WTC11 (cell line): ENCODE results near the gene VEZF1. TPM values are rescaled to one million over a fixed set of nuclear protein-coding genes. Genes with fewer than 3 reads are reported as not detected.
A peak's percentile ranks its signal among the peaks of the same experiment; 100 is the strongest.

Source experiments
- ATAC-seq: fragments of 200-7000 bp; cut with Tn5 transposase; 2 replicates; pipeline ENCODE4 v1.10.0; 2021; ENCODE audit warnings: mild to moderate bottlenecking, moderate library complexity
- CTCF ChIA-PET: fragments of 300-600 bp; sonication (Branson Sonifier 250); formaldehyde crosslinking; loops from one replicate; lab custom pipeline; 2021; ENCODE audit warnings: antibody characterized with exemption; lab: Charles Lee
- POLR2A ChIA-PET: fragments of 350-600 bp; sonication (Branson Sonifier 250); formaldehyde crosslinking; loops from one replicate; lab custom pipeline; 2021; ENCODE audit warnings: antibody characterized with exemption; lab: Charles Lee
- DNase-seq: peaks from one replicate; pipeline ENCODE4 v3.0.0; 2021; ENCODE audit warnings: low spot score
- H3K27ac Mint-ChIP-seq: 2 replicates; pipeline ENCODE4 v1.8.0; 2021; ENCODE audit warnings: mixed read lengths
- H3K27me3 Mint-ChIP-seq: 2 replicates; pipeline ENCODE4 v1.8.0; 2021; ENCODE audit warnings: low read depth, mild to moderate bottlenecking, moderate library complexity, mixed read lengths
- H3K36me3 Mint-ChIP-seq: 2 replicates; pipeline ENCODE4 v1.8.0; 2021; ENCODE audit warnings: mixed read lengths
- H3K4me1 Mint-ChIP-seq: 2 replicates; pipeline ENCODE4 v1.8.0; 2022; ENCODE audit warnings: mixed read lengths
- H3K4me3 Mint-ChIP-seq: 2 replicates; pipeline ENCODE4 v1.8.0; 2021; ENCODE audit warnings: mild to moderate bottlenecking, moderate library complexity, mixed read lengths
- H3K9me3 Mint-ChIP-seq: 2 replicates; pipeline ENCODE4 v1.8.0; 2021; ENCODE audit warnings: mixed read lengths
- AFF4 ChIP-seq: sonication (generic); formaldehyde crosslinking; IDR thresholded peaks from 2 replicates; pipeline ENCODE4 v1.8.1; 2023; ENCODE audit warnings: mild to moderate bottlenecking, missing genetic modification reagents, borderline replicate concordance
- CBFB ChIP-seq: sonication (generic); formaldehyde crosslinking; IDR thresholded peaks from 2 replicates; pipeline ENCODE4 v1.8.1; 2022; ENCODE audit warnings: mild to moderate bottlenecking, low read depth, missing genetic modification reagents
- CREM ChIP-seq: sonication (generic); formaldehyde crosslinking; IDR thresholded peaks from 2 replicates; pipeline ENCODE4 v1.8.1; 2022; ENCODE audit warnings: mild to moderate bottlenecking, missing genetic modification reagents, moderate library complexity
- EMX1 ChIP-seq: fragments of 250-450 bp; sonication (Bioruptor Pico); IDR thresholded peaks from 2 replicates; pipeline ENCODE4 v1.8.0; 2021; ENCODE audit warnings: mild to moderate bottlenecking
- ETV6 ChIP-seq: sonication (generic); formaldehyde crosslinking; IDR thresholded peaks from 2 replicates; pipeline ENCODE4 v1.8.1; 2022; ENCODE audit warnings: mild to moderate bottlenecking, missing genetic modification reagents
- FOXP1 ChIP-seq: sonication (generic); formaldehyde crosslinking; IDR thresholded peaks from 2 replicates; pipeline ENCODE4 v1.8.0; 2022; ENCODE audit warnings: missing genetic modification reagents, mild to moderate bottlenecking, moderate library complexity, borderline replicate concordance
- IRF2 ChIP-seq: sonication (generic); formaldehyde crosslinking; IDR thresholded peaks from 2 replicates; pipeline ENCODE4 v1.8.0; 2022; ENCODE audit warnings: low read depth, missing genetic modification reagents, borderline replicate concordance
- JAZF1 ChIP-seq: fragments of 250-450 bp; sonication (Bioruptor Pico); IDR thresholded peaks from 2 replicates; pipeline ENCODE4 v1.9.0; 2021; ENCODE audit warnings: moderate library complexity, mild to moderate bottlenecking, inconsistent platforms
- TEAD1 ChIP-seq: sonication (generic); formaldehyde crosslinking; IDR thresholded peaks from 2 replicates; pipeline ENCODE4 v1.8.0; 2022; ENCODE audit warnings: mild to moderate bottlenecking, missing genetic modification reagents
- USF1 ChIP-seq: sonication (generic); formaldehyde crosslinking; IDR thresholded peaks from 2 replicates; pipeline ENCODE4 v1.8.0; 2022; ENCODE audit warnings: mild to moderate bottlenecking, missing genetic modification reagents
- ZNF671 ChIP-seq: fragments of 250-450 bp; sonication (Bioruptor Pico); IDR thresholded peaks from 2 replicates; pipeline ENCODE4 v1.8.0; 2021; ENCODE audit warnings: mild to moderate bottlenecking
- total RNA-seq: library from RNA; stranded (reverse); gene quantifications from 3 replicates; pipeline ENCODE4 v1.2.3, GENCODE V29; 2021
- TF ChIP-seq, protein P1 (sequence below): sonication (generic); formaldehyde crosslinking; IDR thresholded peaks from 2 replicates; pipeline ENCODE4 v1.8.0; 2022; ENCODE audit warnings: mild to moderate bottlenecking, missing genetic modification reagents
- TF ChIP-seq, protein P2 (sequence below): sonication (generic); formaldehyde crosslinking; IDR thresholded peaks from 2 replicates; pipeline ENCODE4 v1.8.1; 2023; ENCODE audit warnings: mild to moderate bottlenecking, missing genetic modification reagents
- TF ChIP-seq, protein P3 (sequence below): sonication (generic); formaldehyde crosslinking; IDR thresholded peaks from 2 replicates; pipeline ENCODE4 v1.8.1; 2022; ENCODE audit warnings: mild to moderate bottlenecking, missing genetic modification reagents, moderate library complexity, borderline replicate concordance

VEZF1 gene
- total RNA-seq, 1 experiment from 2014 or later, result 43.3 TPM

DNA sequence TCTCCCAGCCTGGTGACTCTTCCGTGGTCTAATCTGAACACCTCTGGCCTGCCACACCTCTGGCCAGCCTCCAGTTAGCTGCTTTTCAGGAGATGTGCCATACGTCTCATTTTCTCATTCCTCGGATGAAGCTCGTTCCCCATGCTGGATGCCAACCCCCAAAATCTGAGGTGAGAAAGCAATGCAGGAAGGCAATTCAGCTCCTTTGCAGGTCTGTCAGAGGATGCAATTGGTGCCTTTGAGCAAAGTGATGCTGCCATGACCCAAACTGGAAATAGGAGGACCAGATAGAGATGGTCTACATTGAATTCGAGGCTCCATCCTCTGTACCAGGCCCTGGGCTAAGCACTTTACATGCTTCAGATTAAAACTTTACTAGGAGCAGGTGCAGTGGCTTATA, 21.8 kb downstream of the VEZF1 start:
- no peak overlapping the region for H3K27ac Mint-ChIP-seq
- no peak for DNase-seq
- ChIA-PET CTCF (interaction anchor here (1.1 to 2.9 kb wide), 6 partner anchors 10 to 108 kb away, joined by 3 to 10 read pairs (median 4); partner anchors contain the start of gene CUEDC1), POLR2A (interaction anchor here (0.5 to 1.3 kb wide), 3 partner anchors 43 to 106 kb away, joined by 3 to 5 read pairs (median 3); no protein-coding TSS in a partner anchor)
- no peak overlapping the region for H3K4me3 Mint-ChIP-seq
- H3K9me3 Mint-ChIP-seq, result 0 out of 2 replicates have a peak, but pooled peaks cover 4% of the 10 kb centered on the region
- ATAC-seq, result no peak
- no peaks in the 10 kb centered on the region for H3K36me3 Mint-ChIP-seq
- peaks cover 2% of the 10 kb centered on the region; the same call in 1 of the 2 replicates for H3K27me3 Mint-ChIP-seq
- TF ChIP-seq CREM (CRISPR knock-in tag), result no peak
- TF ChIP-seq, all 79 proteins: peak for 0
- H3K4me1 Mint-ChIP-seq, result peaks cover 8% of the 10 kb centered on the region

- Mint-ChIP-seq H3K9me3 (0 out of 2 replicates have a peak, but pooled peaks cover 4% of the 10 kb centered on the region), H3K36me3 (no peaks in the 10 kb centered on the region), H3K27me3 (peaks cover 2% of the 10 kb centered on the region; the same call in 1 of the 2 replicates), H3K27ac (no peak overlapping the region), H3K4me1 (peaks cover 8% of the 10 kb centered on the region), H3K4me3 (no peak overlapping the region)
- ChIA-PET POLR2A (no interaction called here), CTCF (interaction anchor here (0.8 to 2.9 kb wide), 10 partner anchors 9 to 108 kb away, joined by 3 to 10 read pairs (median 3); partner anchors contain the start of gene CUEDC1)
- no peak for DNase-seq
- TF ChIP-seq JAZF1, result no peak
- peak; percentile 69; the same call in 1 of the 2 replicates for ATAC-seq
Observed at GRCh38 chr17:57965521-57966160, 22.4 kb downstream of the VEZF1 start.

GRCh38 chr17:57963149-57963511, 24.9 kb downstream of the VEZF1 start:
- Mint-ChIP-seq H3K36me3 (no peaks in the 10 kb centered on the region), H3K9me3 (no peaks in the 10 kb centered on the region), H3K4me1 (peaks cover 2% of the 10 kb centered on the region), H3K4me3 (no peak overlapping the region), H3K27ac (no peak overlapping the region), H3K27me3 (peaks cover 10% of the 10 kb centered on the region; the same call in 1 of the 2 replicates)
- ATAC-seq, result no peak
- ChIA-PET POLR2A (no interaction called here), CTCF (interaction anchor here (0.6 kb wide), 1 partner anchor 174 kb away, joined by 3 read pairs; no protein-coding TSS in a partner anchor)
- no peak for DNase-seq
- TF ChIP-seq USF1 (CRISPR knock-in tag), result no peak
- TF ChIP-seq IRF2, result no peak
- TF ChIP-seq, protein P1, sequence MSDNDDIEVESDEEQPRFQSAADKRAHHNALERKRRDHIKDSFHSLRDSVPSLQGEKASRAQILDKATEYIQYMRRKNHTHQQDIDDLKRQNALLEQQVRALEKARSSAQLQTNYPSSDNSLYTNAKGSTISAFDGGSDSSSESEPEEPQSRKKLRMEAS (CRISPR knock-in tag), result no peak
- TF ChIP-seq EMX1, result no peak
- TF ChIP-seq, protein P2, sequence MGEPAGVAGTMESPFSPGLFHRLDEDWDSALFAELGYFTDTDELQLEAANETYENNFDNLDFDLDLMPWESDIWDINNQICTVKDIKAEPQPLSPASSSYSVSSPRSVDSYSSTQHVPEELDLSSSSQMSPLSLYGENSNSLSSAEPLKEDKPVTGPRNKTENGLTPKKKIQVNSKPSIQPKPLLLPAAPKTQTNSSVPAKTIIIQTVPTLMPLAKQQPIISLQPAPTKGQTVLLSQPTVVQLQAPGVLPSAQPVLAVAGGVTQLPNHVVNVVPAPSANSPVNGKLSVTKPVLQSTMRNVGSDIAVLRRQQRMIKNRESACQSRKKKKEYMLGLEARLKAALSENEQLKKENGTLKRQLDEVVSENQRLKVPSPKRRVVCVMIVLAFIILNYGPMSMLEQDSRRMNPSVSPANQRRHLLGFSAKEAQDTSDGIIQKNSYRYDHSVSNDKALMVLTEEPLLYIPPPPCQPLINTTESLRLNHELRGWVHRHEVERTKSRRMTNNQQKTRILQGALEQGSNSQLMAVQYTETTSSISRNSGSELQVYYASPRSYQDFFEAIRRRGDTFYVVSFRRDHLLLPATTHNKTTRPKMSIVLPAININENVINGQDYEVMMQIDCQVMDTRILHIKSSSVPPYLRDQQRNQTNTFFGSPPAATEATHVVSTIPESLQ (CRISPR knock-in tag), result no peak
- no peak for TF ChIP-seq ZNF671 (CRISPR knock-in tag)
- no peak for TF ChIP-seq TEAD1 (CRISPR knock-in tag)
- TF ChIP-seq, protein P3, sequence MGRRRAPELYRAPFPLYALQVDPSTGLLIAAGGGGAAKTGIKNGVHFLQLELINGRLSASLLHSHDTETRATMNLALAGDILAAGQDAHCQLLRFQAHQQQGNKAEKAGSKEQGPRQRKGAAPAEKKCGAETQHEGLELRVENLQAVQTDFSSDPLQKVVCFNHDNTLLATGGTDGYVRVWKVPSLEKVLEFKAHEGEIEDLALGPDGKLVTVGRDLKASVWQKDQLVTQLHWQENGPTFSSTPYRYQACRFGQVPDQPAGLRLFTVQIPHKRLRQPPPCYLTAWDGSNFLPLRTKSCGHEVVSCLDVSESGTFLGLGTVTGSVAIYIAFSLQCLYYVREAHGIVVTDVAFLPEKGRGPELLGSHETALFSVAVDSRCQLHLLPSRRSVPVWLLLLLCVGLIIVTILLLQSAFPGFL, result no peak
- no peak for TF ChIP-seq FOXP1 (CRISPR knock-in tag)
- TF ChIP-seq CBFB (CRISPR knock-in tag), result no peak
- TF ChIP-seq AFF4 (CRISPR knock-in tag), result no peak
- TF ChIP-seq ETV6 (CRISPR knock-in tag), result no peak
